ENCODE results near the gene CDC16. TPM values are rescaled to one million over a fixed set of nuclear protein-coding genes. Genes with fewer than 3 reads are reported as not detected.

Gene CDC16
- total RNA-seq, 1 donor from 2014 or later, result 34.5 TPM

GRCh38 chr13:114279146-114279545 lies 44.4 kb downstream of the CDC16 start:
- Histone ChIP-seq H3K36me3 (peaks cover 34% of the 10 kb centered on the region), H3K4me3 (no peak overlapping the region), H3K27me3 (ENCODE audit: low read depth) (no peaks in the 10 kb centered on the region), H3K4me1 (peaks cover 37% of the 10 kb centered on the region), H3K9me3 (replicated peaks) (no peaks in the 10 kb centered on the region), H3K27ac (replicated peaks) (no peak overlapping the region)
- intact Hi-C loops (cut with micrococcal nuclease), result no loop called here
- DNase-seq, result no peak
- TF ChIP-seq CTCF (IDR thresholded peaks at IDR 0.05; ENCODE audit: borderline replicate concordance), result no peak

GRCh38 chr13:114279758-114280355 lies 45.2 kb downstream of the CDC16 start:
- Histone ChIP-seq H3K27ac (replicated peaks) (peak overlapping the region; percentile 99), H3K36me3 (peaks cover 31% of the 10 kb centered on the region), H3K4me1 (peaks cover 37% of the 10 kb centered on the region), H3K9me3 (replicated peaks) (no peaks in the 10 kb centered on the region), H3K4me3 (no peak overlapping the region), H3K27me3 (ENCODE audit: low read depth) (no peaks in the 10 kb centered on the region)
- DNase-seq, result no peak
- no peak for TF ChIP-seq CTCF (IDR thresholded peaks at IDR 0.05; ENCODE audit: borderline replicate concordance)
- intact Hi-C loops (cut with micrococcal nuclease), result no loop called here

GRCh38 chr13:114281351-114282040 lies 46.8 kb downstream of the CDC16 start, which contains the start of gene UPF3A:
Gene UPF3A (plus strand): TSS chr13:114281601. CDS start chr13:114281640, 39 bp downstream.
- intact Hi-C loops (cut with micrococcal nuclease), result no loop called here
- peaks cover 27% of the 10 kb centered on the region for H3K36me3 ChIP-seq
- peak; percentile 93 for DNase-seq
- peaks cover 37% of the 10 kb centered on the region for H3K4me1 ChIP-seq
- peak within 1 kb of the TSS; percentile 99 for H3K27ac ChIP-seq (replicated peaks)
- no peaks in the 10 kb centered on the region for H3K9me3 ChIP-seq (replicated peaks)
- TF ChIP-seq CTCF (IDR thresholded peaks at IDR 0.05; ENCODE audit: borderline replicate concordance), result no peak
- peak within 1 kb of the TSS; percentile 78 for H3K4me3 ChIP-seq
- no peaks in the 10 kb centered on the region for H3K27me3 ChIP-seq (ENCODE audit: low read depth)

- intact Hi-C loops (cut with micrococcal nuclease), result no loop called here
- peak; percentile 21 for DNase-seq
- peak overlapping the region; percentile 78 for H3K4me3 ChIP-seq
- peak overlapping the region; percentile 99 for H3K27ac ChIP-seq (replicated peaks)
- no peak for TF ChIP-seq CTCF (IDR thresholded peaks at IDR 0.05; ENCODE audit: borderline replicate concordance)
- H3K27me3 ChIP-seq (ENCODE audit: low read depth), result no peaks in the 10 kb centered on the region
- H3K36me3 ChIP-seq, result peaks cover 29% of the 10 kb centered on the region
- peaks cover 37% of the 10 kb centered on the region for H3K4me1 ChIP-seq
- no peaks in the 10 kb centered on the region for H3K9me3 ChIP-seq (replicated peaks)
Measured at GRCh38 chr13:114282041-114282670, 47.5 kb downstream of the CDC16 start.

GRCh38 chr13:114283576-114283975 lies 48.9 kb downstream of the CDC16 start:
- Histone ChIP-seq H3K27me3 (ENCODE audit: low read depth) (no peaks in the 10 kb centered on the region), H3K9me3 (replicated peaks) (no peaks in the 10 kb centered on the region), H3K27ac (replicated peaks) (no peak overlapping the region), H3K36me3 (peaks cover 30% of the 10 kb centered on the region), H3K4me1 (peaks cover 37% of the 10 kb centered on the region), H3K4me3 (no peak overlapping the region)
- no peak for TF ChIP-seq CTCF (IDR thresholded peaks at IDR 0.05; ENCODE audit: borderline replicate concordance)
- no peak for DNase-seq
- intact Hi-C loops (cut with micrococcal nuclease), result no loop called here

All from left ventricle myocardium inferior (tissue), 1 donor.